H1 (cell line): ENCODE measurements around the gene ARHGAP42. TPM values are rescaled to one million over a fixed set of nuclear protein-coding genes. Genes with fewer than 3 reads are reported as not detected.

Experiments used
- CTCF ChIA-PET: fragments of 300-600 bp; sonication (Branson Sonifier 250); formaldehyde crosslinking; loops from one replicate; lab custom pipeline; 2021; ENCODE audit not compliant: partially characterized antibody; lab: Charles Lee
- POLR2A ChIA-PET: fragments of 300-600 bp; sonication (Branson Sonifier 250); formaldehyde crosslinking; loops from one replicate; lab custom pipeline; 2021; ENCODE audit warnings: inconsistent platforms; ENCODE audit not compliant: partially characterized antibody; lab: Charles Lee
- DNase-seq, 2 experiments: peaks; one replicate each; pipeline versions ENCODE4 v3.0.0 to v3.0.0-alpha.2; 2010 to 2022; ENCODE audit warnings: low spot score in 2 of 2, low read depth in 1 of 2, mixed read lengths in 1 of 2
- FAIRE-seq: peaks from 2 replicates; lab custom pipeline; 2011; peaks lifted over from hg19 to GRCh38; lab: Jason Lieb, UNC
- H2AFZ ChIP-seq: 2 replicates; pipeline ENCODE4 v1.8.1; 2012; ENCODE audit warnings: low read length, inconsistent platforms
- H2AK5ac ChIP-seq: 2 replicates; pipeline ENCODE4 v1.6.1; 2013; ENCODE audit warnings: low read depth, low read length
- H2BK120ac ChIP-seq: replicated peaks from 2 replicates; pipeline ENCODE3; 2013; ENCODE audit warnings: low read depth, low read length, inconsistent platforms
- H2BK12ac ChIP-seq: 2 replicates; pipeline ENCODE4 v1.6.1; 2013; ENCODE audit warnings: low read depth, low read length
- H2BK15ac ChIP-seq: 2 replicates; pipeline ENCODE4 v1.6.1; 2013; ENCODE audit warnings: low read length
- H2BK20ac ChIP-seq: 2 replicates; pipeline ENCODE4 v1.6.1; 2013; ENCODE audit warnings: low read length
- H2BK5ac ChIP-seq: 2 replicates; pipeline ENCODE4 v1.6.1; 2013; ENCODE audit warnings: low read depth, low read length
- H3K14ac ChIP-seq: 2 replicates; pipeline ENCODE4 v1.6.1; 2013; ENCODE audit warnings: inconsistent platforms; ENCODE audit not compliant: insufficient read length
- H3K18ac ChIP-seq: 2 replicates; pipeline ENCODE4 v1.6.1; 2013; ENCODE audit warnings: low read length; ENCODE audit errors: extremely low read depth
- H3K23ac ChIP-seq: 2 replicates; pipeline ENCODE4 v1.6.1; 2013; ENCODE audit warnings: inconsistent platforms; ENCODE audit not compliant: insufficient read length
- H3K23me2 ChIP-seq: 2 replicates; pipeline ENCODE4 v1.6.1; 2013; ENCODE audit warnings: low read depth, low read length
- H3K27ac ChIP-seq: 2 replicates; pipeline ENCODE4 v1.6.1; 2011; ENCODE audit warnings: low read depth, low read length, inconsistent platforms
- H3K27me3 ChIP-seq, 4 experiments: replicated peaks in 1 of 4; 1 replicate in 1 of 4; 2 replicates in 3 of 4; pipeline versions ENCODE4 v1.6.1 to v1.8.1; 2011 to 2013; ENCODE audit warnings: low read length in 3 of 4, mild to moderate bottlenecking in 3 of 4, inconsistent platforms in 2 of 4, mixed read lengths in 2 of 4, moderate library complexity in 1 of 4; ENCODE audit not compliant: control insufficient read depth in 3 of 4, insufficient read depth in 3 of 4; ENCODE audit errors: extremely low read depth in 1 of 4
- H3K36me3 ChIP-seq, 4 experiments: 2 replicates each; pipeline versions ENCODE4 v1.6.1 to v1.8.1; 2011 to 2013; ENCODE audit warnings: mild to moderate bottlenecking in 4 of 4, low read length in 3 of 4, moderate library complexity in 2 of 4, control low read depth in 1 of 4, inconsistent platforms in 1 of 4; ENCODE audit not compliant: insufficient read depth in 4 of 4, control insufficient read depth in 2 of 4
- H3K4ac ChIP-seq: replicated peaks from 2 replicates; pipeline ENCODE3; 2013; ENCODE audit warnings: low read length, low read depth, mixed read lengths, inconsistent platforms; ENCODE audit not compliant: insufficient read length
- H3K4me1 ChIP-seq, 4 experiments: replicated peaks in 1 of 4; 1 replicate in 1 of 4; 2 replicates in 3 of 4; pipeline versions ENCODE4 v1.6.1 to v1.8.1; 2011 to 2013; ENCODE audit warnings: low read length in 3 of 4, inconsistent platforms in 2 of 4, mixed read lengths in 1 of 4; ENCODE audit not compliant: insufficient read depth in 4 of 4, control insufficient read depth in 3 of 4
- H3K4me2 ChIP-seq, 2 experiments: 2 replicates each; pipeline versions ENCODE4 v1.6.1 to v1.8.1; 2011 to 2013; ENCODE audit warnings: low read depth in 2 of 2, low read length in 2 of 2, control low read depth in 1 of 2, inconsistent platforms in 1 of 2, mild to moderate bottlenecking in 1 of 2; ENCODE audit not compliant: insufficient read depth in 1 of 2
- H3K4me3 ChIP-seq, 4 experiments: fragments of 200-600, 300-600 bp in 1 of 4; sonication (generic), shearing (Covaris generic), sonication (Bioruptor Twin) in 1 of 4; 2 replicates each; pipeline versions ENCODE4 v1.5.1 to v1.8.1; 2011 to 2016; ENCODE audit warnings: low read length in 4 of 4, low read depth in 3 of 4, control low read depth in 2 of 4, inconsistent platforms in 2 of 4, mild to moderate bottlenecking in 2 of 4, mixed read lengths in 1 of 4, moderate library complexity in 1 of 4; ENCODE audit not compliant: insufficient read depth in 2 of 4; ENCODE audit errors: extremely low read depth in 1 of 4
- H3K56ac ChIP-seq: replicated peaks from 2 replicates; pipeline ENCODE3; 2013; ENCODE audit warnings: low read depth, mild to moderate bottlenecking, mixed read lengths, low read length, inconsistent platforms; ENCODE audit not compliant: insufficient read length
- H3K79me1 ChIP-seq: 2 replicates; pipeline ENCODE4 v1.6.1; 2013; ENCODE audit warnings: low read depth, low read length, control low read depth
- H3K79me2 ChIP-seq, 2 experiments: 2 replicates each; pipeline versions ENCODE4 v1.6.1 to v1.8.1; 2012 to 2013; ENCODE audit warnings: low read length in 2 of 2, mild to moderate bottlenecking in 2 of 2, inconsistent platforms in 1 of 2; ENCODE audit not compliant: insufficient read depth in 2 of 2, control insufficient read depth in 1 of 2
- H3K9ac ChIP-seq, 4 experiments: replicated peaks in 1 of 4; 1 replicate in 1 of 4; 2 replicates in 3 of 4; pipeline versions ENCODE4 v1.6.1 to v1.8.1; 2011 to 2013; ENCODE audit warnings: low read depth in 3 of 4, low read length in 3 of 4, control low read depth in 2 of 4, mild to moderate bottlenecking in 2 of 4, moderate library complexity in 2 of 4, inconsistent platforms in 1 of 4; ENCODE audit errors: extremely low read depth in 1 of 4
- H3K9me3 ChIP-seq, 2 experiments: 2 replicates each; pipeline versions ENCODE4 v1.6.1 to v1.8.1; 2012 to 2013; ENCODE audit warnings: mild to moderate bottlenecking in 2 of 2, moderate library complexity in 2 of 2, control low read depth in 1 of 2, inconsistent platforms in 1 of 2, low read depth in 1 of 2, low read length in 1 of 2, mixed read lengths in 1 of 2; ENCODE audit not compliant: insufficient read depth in 2 of 2
- H4K20me1 ChIP-seq, 2 experiments: replicated peaks in 1 of 2; 2 replicates each; pipeline versions ENCODE3 to v1.8.1; 2011 to 2013; ENCODE audit warnings: inconsistent platforms in 2 of 2, low read length in 2 of 2, mild to moderate bottlenecking in 1 of 2; ENCODE audit not compliant: insufficient read depth in 2 of 2, control insufficient read depth in 1 of 2
- H4K5ac ChIP-seq: 2 replicates; pipeline ENCODE4 v1.6.1; 2013; ENCODE audit warnings: low read length, low read depth, mixed read lengths, inconsistent platforms; ENCODE audit not compliant: insufficient read length
- H4K8ac ChIP-seq: 2 replicates; pipeline ENCODE4 v1.8.0; 2013; ENCODE audit warnings: mild to moderate bottlenecking, moderate library complexity, low read length, inconsistent platforms; ENCODE audit not compliant: insufficient read depth; ENCODE audit errors: extremely low read depth
- H4K91ac ChIP-seq: replicated peaks from 2 replicates; pipeline ENCODE3; 2013; ENCODE audit warnings: low read length, mixed read lengths, inconsistent platforms; ENCODE audit not compliant: insufficient read length
- ASH2L ChIP-seq: fragments of 200-600, 300-600 bp; sonication (generic); IDR thresholded peaks from one replicate; pipeline ENCODE4 v1.7.1; 2017; ENCODE audit warnings: low read length
- CHD2 ChIP-seq: IDR thresholded peaks from 2 replicates; pipeline ENCODE4 v1.6.1; 2012; ENCODE audit warnings: low read length, improper control_type of control experiment
- CREB1 ChIP-seq: IDR thresholded peaks from 2 replicates; pipeline ENCODE4 v1.6.1; 2012; ENCODE audit warnings: inconsistent platforms
- EGR1 ChIP-seq: IDR thresholded peaks from 2 replicates; pipeline ENCODE4 v1.6.1; 2011; ENCODE audit warnings: low read depth, low read length, borderline replicate concordance
- FOSL1 ChIP-seq: IDR thresholded peaks from 2 replicates; pipeline ENCODE4 v1.6.1; 2011; ENCODE audit warnings: mild to moderate bottlenecking, low read depth, low read length, moderate library complexity; ENCODE audit not compliant: insufficient read depth
- GABPA ChIP-seq: IDR thresholded peaks from 2 replicates; pipeline ENCODE4 v1.6.1; 2011; ENCODE audit warnings: mild to moderate bottlenecking, low read length, moderate library complexity, borderline replicate concordance; ENCODE audit not compliant: insufficient read depth
- JUND ChIP-seq: IDR thresholded peaks from 2 replicates; pipeline ENCODE4 v1.6.1; 2011; ENCODE audit warnings: mild to moderate bottlenecking, improper control_type of control experiment, low read length
- KDM5A ChIP-seq: fragments of 200-600 bp; IDR thresholded peaks from 2 replicates; pipeline ENCODE4 v1.7.1; 2012; ENCODE audit warnings: mild to moderate bottlenecking, low read length, inconsistent platforms, mixed read lengths
- POLR2A ChIP-seq, 2 experiments: IDR thresholded peaks; 1 replicate in 1 of 2; 2 replicates in 1 of 2; pipeline ENCODE4 v1.6.1; 2011; ENCODE audit warnings: low read depth in 2 of 2, low read length in 2 of 2, mild to moderate bottlenecking in 2 of 2; ENCODE audit errors: control extremely low read depth in 1 of 2
- SIN3A ChIP-seq, 2 experiments: IDR thresholded peaks in 1 of 2; conservative IDR thresholded peaks in 1 of 2; 2 replicates each; pipeline ENCODE4 v1.6.1; 2011 to 2012; ENCODE audit warnings: low read length in 2 of 2, improper control_type of control experiment in 1 of 2, low read depth in 1 of 2, mild to moderate bottlenecking in 1 of 2
- SIRT6 ChIP-seq: IDR thresholded peaks from one replicate; pipeline ENCODE4 v1.7.1; 2012; ENCODE audit warnings: low read length, inconsistent platforms
- TCF12 ChIP-seq: IDR thresholded peaks from 2 replicates; pipeline ENCODE4 v1.6.1; 2011; ENCODE audit warnings: low read depth, mild to moderate bottlenecking, low read length
- USF2 ChIP-seq: IDR thresholded peaks from 2 replicates; pipeline ENCODE4 v1.6.1; 2011; ENCODE audit warnings: low read length, improper control_type of control experiment
- WGBS, 2 experiments: shearing (Covaris generic) in 1 of 2; methylation state at CpG; one replicate each; pipeline versions ENCODE4 v1.1.6 to v1.1.7; 2013 to 2015; ENCODE audit warnings: low lambda C conversion rate in 2 of 2, mixed read lengths in 2 of 2, inconsistent platforms in 1 of 2, low coverage in 1 of 2, missing lambda C conversion rate in 1 of 2; ENCODE audit not compliant: insufficient replicate concordance in 2 of 2, insufficient coverage in 1 of 2, insufficient read length in 1 of 2; ENCODE audit errors: extremely low coverage in 1 of 2, missing lambda C conversion rate in 1 of 2; 5-methylcytosine and 5-hydroxymethylcytosine counted together
- polyA plus RNA-seq, 7 experiments: library from polyadenylated mRNA; depleted of rRNA in 3 of 7; stranded (reverse) in 5 of 7; unstranded in 2 of 7; fragments of >200 nt in 5 of 7; fragments of 200-250 nt in 2 of 7; gene quantifications; 1 replicate in 5 of 7; 2 replicates in 1 of 7; 4 replicates in 1 of 7; pipeline versions ENCODE4 v1.2.1 to v1.2.3, GENCODE V29; 2011 to 2013; ENCODE audit warnings: missing spikeins in 2 of 7, mixed read lengths in 2 of 7
- total RNA-seq: library from RNA; stranded (reverse); fragmentation: NEBNext Ultra II Directional; extraction: Animal tissue kit (Norgen Biotek cat#: 25700); gene quantifications from 2 replicates; pipeline ENCODE4 v1.2.1, GENCODE V29; 2021
- TF ChIP-seq, protein P1 (sequence below): IDR thresholded peaks from 2 replicates; pipeline ENCODE4 v1.6.1; 2012; ENCODE audit warnings: inconsistent platforms

The ARHGAP42 gene
- total and polyA plus RNA-seq, 2 of the 8 experiments (the other 6 are each of a cell fraction or from before 2014, with no cell fraction given) = 22.2 to 33.5 TPM

- no peak overlapping the region for H3K56ac ChIP-seq
- no peak overlapping the region for H2BK20ac ChIP-seq
- H4K8ac ChIP-seq = no peak overlapping the region
- no peak overlapping the region for H4K5ac ChIP-seq
- no peaks in the 10 kb centered on the region for H3K23me2 ChIP-seq
- H4K20me1 ChIP-seq = no peaks in the 10 kb centered on the region
- H3K79me1 ChIP-seq = no peaks in the 10 kb centered on the region; the same call in none of the 2 replicates
- ChIA-PET CTCF (interaction anchor here (0.6 to 1.8 kb wide), 5 partner anchors 8 to 126 kb away, joined by 3 to 8 read pairs (median 4); no protein-coding TSS in a partner anchor), POLR2A (interaction anchor here (0.6 kb wide), 1 partner anchor 62 kb away, joined by 3 read pairs; no protein-coding TSS in a partner anchor)
- no peak for DNase-seq
- H3K23ac ChIP-seq = no peak overlapping the region
- peaks cover 0 to 7% (median 4%) of the 10 kb centered on the region in 4 experiments; a peak in 4 of 7 replicates for H3K4me1 ChIP-seq
- H3K4ac ChIP-seq = no peak overlapping the region
- no peak overlapping the region for H3K4me3 ChIP-seq
- no peak overlapping the region for H4K91ac ChIP-seq
- H3K4me2 ChIP-seq = no peak overlapping the region
- no peak for FAIRE-seq
- H3K18ac ChIP-seq = no peak overlapping the region
- WGBS, 2 experiments = 90% methylated on average over 2 of the region's 2 CpGs; no CpG with 5 or more reads in 1 of the 2 experiments
- no peak overlapping the region for H3K27ac ChIP-seq
- H3K27me3 ChIP-seq = no peaks in the 10 kb centered on the region
- H2AFZ ChIP-seq = no peak overlapping the region
- peaks cover 0 to 95% of the 10 kb centered on the region in 2 experiments; a peak in 3 of 4 replicates for H3K79me2 ChIP-seq
- H2BK12ac ChIP-seq = no peak overlapping the region
- H3K9ac ChIP-seq = no peak overlapping the region
- no peak overlapping the region for H2BK15ac ChIP-seq
- peaks cover 0 to 9% (median 4%) of the 10 kb centered on the region in 4 experiments; a peak in 2 of 8 replicates for H3K36me3 ChIP-seq
- H3K14ac ChIP-seq = no peak overlapping the region
- H2AK5ac ChIP-seq = no peak overlapping the region
- H2BK120ac ChIP-seq = no peak overlapping the region
- no peak overlapping the region for H2BK5ac ChIP-seq
- no peaks in the 10 kb centered on the region for H3K9me3 ChIP-seq
- TF ChIP-seq CREB1 = no peak
- TF ChIP-seq GABPA = no peak
- no peak for TF ChIP-seq SIRT6
- TF ChIP-seq EGR1 = no peak
- TF ChIP-seq POLR2A (IDR thresholded peaks at IDR 0.05; ENCODE audit: control extremely low read depth in 1 of 2, low read depth in 2 of 2, low read length in 2 of 2) = no peak
- no peak for TF ChIP-seq USF2
- no peak for TF ChIP-seq ASH2L
- TF ChIP-seq TCF12 = no peak
- TF ChIP-seq JUND = no peak
- TF ChIP-seq SIN3A (conservative IDR thresholded peaks at IDR 0.05 in 1 of 2, IDR thresholded peaks at IDR 0.05 in 1 of 2; ENCODE audit: low read depth in 1 of 2, low read length in 2 of 2) = no peak
- TF ChIP-seq FOSL1 = no peak
- TF ChIP-seq, protein P1, sequence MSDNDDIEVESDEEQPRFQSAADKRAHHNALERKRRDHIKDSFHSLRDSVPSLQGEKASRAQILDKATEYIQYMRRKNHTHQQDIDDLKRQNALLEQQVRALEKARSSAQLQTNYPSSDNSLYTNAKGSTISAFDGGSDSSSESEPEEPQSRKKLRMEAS = no peak
- TF ChIP-seq CHD2 = no peak
- no peak for TF ChIP-seq KDM5A
These were observed 16.1 kb downstream of the ARHGAP42 start for GRCh38 chr11:100703139-100703538.
